HCT116 (cell line): ENCODE results near the gene TOGARAM1. TPM values are rescaled to one million over a fixed set of nuclear protein-coding genes. Genes with fewer than 3 reads are reported as not detected.

Experiments used
- ATAC-seq: fragments of 200-7000 bp; cut with Tn5 transposase; 2 replicates; pipeline ENCODE4 v1.9.1; 2020; ENCODE audit warnings: mild to moderate bottlenecking, moderate library complexity
- BruUV-seq: library from RNA; stranded (reverse); fragments of 400-500 nt; replicated peaks from 2 replicates; lab custom pipeline; 2021; lab: Mats Ljungman, UMichigan
- CTCF ChIA-PET: fragments of 300-600 bp; sonication (Branson Sonifier 250); formaldehyde crosslinking; loops from one replicate; lab custom pipeline; 2021; ENCODE audit warnings: antibody characterized with exemption; lab: Charles Lee
- POLR2A ChIA-PET: fragments of 300-600, 350-600 bp; sonication (Branson Sonifier 250); formaldehyde crosslinking; loops from one replicate; lab custom pipeline; 2021; ENCODE audit warnings: antibody characterized with exemption; lab: Charles Lee
- RAD21 ChIA-PET, 2 experiments: fragments of 300-600 bp; sonication (Branson Sonifier 250); formaldehyde crosslinking; loops; one replicate each; lab custom pipeline; 2023; ENCODE audit warnings: low total read pairs in 2 of 2; ENCODE audit not compliant: uncharacterized antibody in 2 of 2, unreplicated experiment in 2 of 2, low non-redundant PET in 1 of 2; lab: Charles Lee
- DNase-seq: peaks from one replicate; pipeline ENCODE4 v3.0.0-alpha.2; 2010; ENCODE audit warnings: low read depth, low spot score
- H2AFZ ChIP-seq: fragments of 200-600 bp; shearing (Covaris generic), sonication (generic); 2 replicates; pipeline ENCODE4 v1.6.1; 2017; ENCODE audit warnings: low read depth, mixed run types, mixed read lengths, antibody characterized with exemption, low read length; ENCODE audit not compliant: poor library complexity, severe bottlenecking
- H3K27ac ChIP-seq: 2 replicates; pipeline ENCODE4 v1.5.1; 2012; ENCODE audit warnings: low read depth, low read length
- H3K27me3 ChIP-seq: fragments of 200-600 bp; sonication (generic); 2 replicates; pipeline ENCODE4 v1.6.1; 2016; ENCODE audit warnings: mixed run types, low read length, mixed read lengths; ENCODE audit not compliant: insufficient read depth
- H3K36me3 ChIP-seq, 2 experiments: fragments of 200-500 bp in 1 of 2; fragments of 200-600 bp in 1 of 2; sonication (Bioruptor generic) in 1 of 2; sonication (generic) in 1 of 2; 2 replicates each; pipeline versions ENCODE4 v1.5.1 to v1.6.1; 2014 to 2016; ENCODE audit warnings: low read length in 2 of 2, inconsistent platforms in 1 of 2, mixed read lengths in 1 of 2, mixed run types in 1 of 2; ENCODE audit not compliant: insufficient read depth in 2 of 2, control insufficient read depth in 1 of 2
- H3K4me1 ChIP-seq, 2 experiments: fragments of 200-600 bp in 1 of 2; sonication (generic) in 1 of 2; 2 replicates each; pipeline versions ENCODE4 v1.5.1 to v1.6.1; 2012 to 2017; ENCODE audit warnings: low read length in 2 of 2, inconsistent platforms in 1 of 2, mild to moderate bottlenecking in 1 of 2, mixed read lengths in 1 of 2, mixed run types in 1 of 2, moderate library complexity in 1 of 2; ENCODE audit not compliant: insufficient read depth in 2 of 2, control insufficient read depth in 1 of 2
- H3K4me2 ChIP-seq: fragments of 200-600 bp; sonication (generic); 2 replicates; pipeline ENCODE4 v1.6.1; 2017; ENCODE audit warnings: mixed run types, low read length, mixed read lengths
- H3K4me3 ChIP-seq, 2 experiments: fragments of 200-600 bp in 1 of 2; sonication (generic) in 1 of 2; replicated peaks in 1 of 2; 2 replicates each; pipeline ENCODE4 v1.5.1; 2011 to 2016; ENCODE audit warnings: low read length in 2 of 2, control low read depth in 1 of 2, low read depth in 1 of 2, mild to moderate bottlenecking in 1 of 2, mixed read lengths in 1 of 2, mixed run types in 1 of 2
- H3K79me2 ChIP-seq: fragments of 200-600 bp; sonication (generic); 2 replicates; pipeline ENCODE4 v1.6.1; 2017; ENCODE audit warnings: mild to moderate bottlenecking, mixed run types, low read length, moderate library complexity, mixed read lengths; ENCODE audit not compliant: insufficient read depth
- H3K9ac ChIP-seq: fragments of 200-600 bp; sonication (generic); 2 replicates; pipeline ENCODE4 v1.6.1; 2016; ENCODE audit warnings: low read length, mixed read lengths
- H3K9me2 ChIP-seq: fragments of 200-600 bp; sonication (generic), shearing (Covaris generic); 2 replicates; pipeline ENCODE4 v1.6.1; 2017; ENCODE audit warnings: mixed run types, mild to moderate bottlenecking, moderate library complexity; ENCODE audit not compliant: insufficient read depth
- H3K9me3 ChIP-seq, 2 experiments: fragments of 200-500 bp in 1 of 2; fragments of 200-600 bp in 1 of 2; sonication (Bioruptor generic) in 1 of 2; sonication (generic) in 1 of 2; 2 replicates each; pipeline ENCODE4 v1.6.1; 2014 to 2017; ENCODE audit warnings: low read length in 2 of 2, mixed read lengths in 2 of 2, inconsistent platforms in 1 of 2, low read depth in 1 of 2, mild to moderate bottlenecking in 1 of 2, mixed run types in 1 of 2, moderate library complexity in 1 of 2; ENCODE audit not compliant: control insufficient read depth in 1 of 2, insufficient read depth in 1 of 2
- H4K20me1 ChIP-seq: fragments of 200-600 bp; sonication (generic), shearing (Covaris generic); 2 replicates; pipeline ENCODE4 v1.6.1; 2017; ENCODE audit warnings: mixed run types, mild to moderate bottlenecking, moderate library complexity; ENCODE audit not compliant: insufficient read depth
- CBX3 ChIP-seq: IDR thresholded peaks from 2 replicates; pipeline ENCODE4 v1.6.1; 2012; ENCODE audit warnings: low read depth
- CEBPB ChIP-seq: IDR thresholded peaks from 2 replicates; pipeline ENCODE4 v1.6.1; 2012; ENCODE audit warnings: low read depth
- ELF1 ChIP-seq: IDR thresholded peaks from 2 replicates; pipeline ENCODE4 v1.6.1; 2012; ENCODE audit warnings: low read depth, borderline replicate concordance
- EZH2 ChIP-seq: fragments of 200-600 bp; sonication (generic); IDR thresholded peaks from 2 replicates; pipeline ENCODE4 v1.6.1; 2017; ENCODE audit warnings: antibody characterized with exemption, mixed run types
- EZH2phosphoT487 ChIP-seq: fragments of 200-600 bp; IDR thresholded peaks from 2 replicates; pipeline ENCODE4 v1.6.1; 2018; ENCODE audit warnings: antibody characterized with exemption, borderline replicate concordance
- JUND ChIP-seq: IDR thresholded peaks from 2 replicates; pipeline ENCODE4 v1.6.1; 2012
- POLR2AphosphoS5 ChIP-seq: IDR thresholded peaks from 2 replicates; pipeline ENCODE4 v1.6.1; 2011; ENCODE audit warnings: mild to moderate bottlenecking, low read depth, low read length, moderate library complexity
- RAD21 ChIP-seq: IDR thresholded peaks from 2 replicates; pipeline ENCODE4 v1.6.1; 2012; ENCODE audit warnings: low read depth, mild to moderate bottlenecking
- SIN3A ChIP-seq: IDR thresholded peaks from 2 replicates; pipeline ENCODE4 v1.6.1; 2012; ENCODE audit warnings: low read depth
- SP1 ChIP-seq: IDR thresholded peaks from 2 replicates; pipeline ENCODE4 v1.6.1; 2012; ENCODE audit warnings: low read depth
- SRF ChIP-seq: IDR thresholded peaks from 2 replicates; pipeline ENCODE4 v1.6.1; 2012; ENCODE audit warnings: low read depth
- intact Hi-C: fragments of 100-400 bp; cut with micrococcal nuclease; formaldehyde crosslinking; loops from 2 replicates; pipeline ENCODE4 v1.10.0; 2022
- total RNA-seq: library from RNA; stranded (reverse); gene quantifications from one replicate; pipeline ENCODE4 v1.2.1, GENCODE V29; 2021; ENCODE audit not compliant: unreplicated experiment
- TF ChIP-seq, protein P1 (sequence below): IDR thresholded peaks from 2 replicates; pipeline ENCODE4 v1.6.1; 2012
- TF ChIP-seq, protein P2 (sequence below): IDR thresholded peaks from 2 replicates; pipeline ENCODE4 v1.6.1; 2012
- TF ChIP-seq, protein P3 (sequence below): IDR thresholded peaks from 2 replicates; pipeline ENCODE4 v1.6.1; 2012; ENCODE audit warnings: low read depth

Gene TOGARAM1
- total RNA-seq, 1 experiment from 2014 or later = 1.9 TPM

DNA sequence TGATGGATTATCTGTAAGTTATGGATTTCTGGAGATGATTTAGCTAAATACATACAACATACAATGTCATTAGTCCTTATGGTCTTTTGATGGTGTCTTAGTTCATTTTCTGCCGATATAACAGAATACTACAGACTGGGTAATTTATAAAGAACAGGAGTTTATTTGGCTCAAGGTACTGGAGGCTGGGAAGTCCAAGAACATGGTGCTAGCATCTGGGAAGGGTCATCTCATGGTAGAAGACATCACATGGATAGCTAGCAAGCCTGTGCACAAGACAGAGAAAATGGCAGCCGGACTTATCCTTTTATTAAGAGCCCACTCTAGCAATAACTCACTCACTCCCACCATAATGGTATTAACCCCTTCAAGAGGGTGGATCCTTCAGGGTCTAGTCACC is 24.4 kb upstream of the TOGARAM1 start:
- Histone ChIP-seq H3K9me2 (no peaks in the 10 kb centered on the region), H3K9ac (no peak overlapping the region), H4K20me1 (no peaks in the 10 kb centered on the region), H3K36me3 (peaks cover 3 to 4% of the 10 kb centered on the region in 2 experiments; a peak in 2 of 4 replicates), H3K27me3 (no peaks in the 10 kb centered on the region), H3K4me3 (no peak overlapping the region), H3K4me1 (no peaks in the 10 kb centered on the region), H3K27ac (no peak overlapping the region), H2AFZ (no peak overlapping the region), H3K4me2 (no peak overlapping the region), H3K79me2 (0 out of 2 replicates have a peak, but pooled peaks cover 3% of the 10 kb centered on the region), H3K9me3 (no peaks in the 10 kb centered on the region)
- TF ChIP-seq SP1 = no peak
- TF ChIP-seq, protein P1, sequence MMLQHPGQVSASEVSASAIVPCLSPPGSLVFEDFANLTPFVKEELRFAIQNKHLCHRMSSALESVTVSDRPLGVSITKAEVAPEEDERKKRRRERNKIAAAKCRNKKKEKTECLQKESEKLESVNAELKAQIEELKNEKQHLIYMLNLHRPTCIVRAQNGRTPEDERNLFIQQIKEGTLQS = no peak
- TF ChIP-seq, protein P2, sequence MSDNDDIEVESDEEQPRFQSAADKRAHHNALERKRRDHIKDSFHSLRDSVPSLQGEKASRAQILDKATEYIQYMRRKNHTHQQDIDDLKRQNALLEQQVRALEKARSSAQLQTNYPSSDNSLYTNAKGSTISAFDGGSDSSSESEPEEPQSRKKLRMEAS = no peak
- no peak for TF ChIP-seq POLR2AphosphoS5
- TF ChIP-seq RAD21 = no peak
- no peak for TF ChIP-seq CBX3
- no peak for TF ChIP-seq SRF
- no peak for TF ChIP-seq EZH2
- no peak for TF ChIP-seq SIN3A
- TF ChIP-seq, protein P3, sequence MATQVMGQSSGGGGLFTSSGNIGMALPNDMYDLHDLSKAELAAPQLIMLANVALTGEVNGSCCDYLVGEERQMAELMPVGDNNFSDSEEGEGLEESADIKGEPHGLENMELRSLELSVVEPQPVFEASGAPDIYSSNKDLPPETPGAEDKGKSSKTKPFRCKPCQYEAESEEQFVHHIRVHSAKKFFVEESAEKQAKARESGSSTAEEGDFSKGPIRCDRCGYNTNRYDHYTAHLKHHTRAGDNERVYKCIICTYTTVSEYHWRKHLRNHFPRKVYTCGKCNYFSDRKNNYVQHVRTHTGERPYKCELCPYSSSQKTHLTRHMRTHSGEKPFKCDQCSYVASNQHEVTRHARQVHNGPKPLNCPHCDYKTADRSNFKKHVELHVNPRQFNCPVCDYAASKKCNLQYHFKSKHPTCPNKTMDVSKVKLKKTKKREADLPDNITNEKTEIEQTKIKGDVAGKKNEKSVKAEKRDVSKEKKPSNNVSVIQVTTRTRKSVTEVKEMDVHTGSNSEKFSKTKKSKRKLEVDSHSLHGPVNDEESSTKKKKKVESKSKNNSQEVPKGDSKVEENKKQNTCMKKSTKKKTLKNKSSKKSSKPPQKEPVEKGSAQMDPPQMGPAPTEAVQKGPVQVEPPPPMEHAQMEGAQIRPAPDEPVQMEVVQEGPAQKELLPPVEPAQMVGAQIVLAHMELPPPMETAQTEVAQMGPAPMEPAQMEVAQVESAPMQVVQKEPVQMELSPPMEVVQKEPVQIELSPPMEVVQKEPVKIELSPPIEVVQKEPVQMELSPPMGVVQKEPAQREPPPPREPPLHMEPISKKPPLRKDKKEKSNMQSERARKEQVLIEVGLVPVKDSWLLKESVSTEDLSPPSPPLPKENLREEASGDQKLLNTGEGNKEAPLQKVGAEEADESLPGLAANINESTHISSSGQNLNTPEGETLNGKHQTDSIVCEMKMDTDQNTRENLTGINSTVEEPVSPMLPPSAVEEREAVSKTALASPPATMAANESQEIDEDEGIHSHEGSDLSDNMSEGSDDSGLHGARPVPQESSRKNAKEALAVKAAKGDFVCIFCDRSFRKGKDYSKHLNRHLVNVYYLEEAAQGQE = no peak
- no peak for TF ChIP-seq EZH2phosphoT487
- no peak for TF ChIP-seq CEBPB
- no peak for TF ChIP-seq JUND
- no peak for TF ChIP-seq ELF1
- ChIA-PET RAD21 (no interaction called here), CTCF (no interaction called here), POLR2A (no interaction called here)
- ATAC-seq (no peak), DNase-seq (no peak)
- intact Hi-C loops = no loop called here
- no TSS peak for BruUV-seq
